HG03025 (cell line): ENCODE results near the gene NOTCH4.

ENCODE experiments used
- ATAC-seq: cut with Tn5 transposase; IDR thresholded peaks from one replicate; pipeline ENCODE4 v1.9.1; 2021; ENCODE audit warnings: mild to moderate bottlenecking, moderate library complexity; ENCODE audit not compliant: unreplicated experiment, low FRiP score

NOTCH4 gene

GRCh38 chr6:32167761-32168262 lies 56.1 kb downstream of the NOTCH4 start:
- no peak for ATAC-seq

DNA sequence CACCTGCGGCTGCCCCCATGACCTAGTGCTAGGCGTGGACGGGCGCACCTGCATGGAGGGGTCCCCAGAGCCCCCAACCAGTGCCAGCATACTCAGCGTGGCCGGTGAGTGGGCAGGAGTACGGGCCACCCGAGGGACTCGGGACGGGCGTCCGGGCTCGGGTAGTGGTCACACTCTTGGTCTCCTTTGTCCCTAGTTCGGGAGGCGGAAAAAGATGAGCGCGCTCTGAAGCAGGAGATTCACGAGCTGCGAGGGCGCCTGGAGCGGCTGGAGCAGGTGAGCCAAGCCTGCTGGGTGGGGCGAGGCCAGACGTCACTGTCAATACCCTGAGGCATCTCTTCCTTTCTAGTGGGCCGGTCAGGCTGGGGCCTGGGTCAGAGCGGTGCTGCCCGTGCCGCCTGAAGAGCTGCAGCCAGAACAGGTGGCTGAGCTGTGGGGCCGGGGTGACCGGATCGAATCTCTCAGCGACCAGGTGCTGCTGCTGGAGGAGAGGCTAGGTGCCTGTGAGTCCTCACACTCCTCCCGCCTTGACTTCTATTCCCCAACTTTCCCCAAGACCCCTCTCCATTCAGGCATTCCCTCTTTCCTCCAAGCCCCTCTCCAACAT lies 56.6 kb downstream of the NOTCH4 start:
- no peak for ATAC-seq

DNA sequence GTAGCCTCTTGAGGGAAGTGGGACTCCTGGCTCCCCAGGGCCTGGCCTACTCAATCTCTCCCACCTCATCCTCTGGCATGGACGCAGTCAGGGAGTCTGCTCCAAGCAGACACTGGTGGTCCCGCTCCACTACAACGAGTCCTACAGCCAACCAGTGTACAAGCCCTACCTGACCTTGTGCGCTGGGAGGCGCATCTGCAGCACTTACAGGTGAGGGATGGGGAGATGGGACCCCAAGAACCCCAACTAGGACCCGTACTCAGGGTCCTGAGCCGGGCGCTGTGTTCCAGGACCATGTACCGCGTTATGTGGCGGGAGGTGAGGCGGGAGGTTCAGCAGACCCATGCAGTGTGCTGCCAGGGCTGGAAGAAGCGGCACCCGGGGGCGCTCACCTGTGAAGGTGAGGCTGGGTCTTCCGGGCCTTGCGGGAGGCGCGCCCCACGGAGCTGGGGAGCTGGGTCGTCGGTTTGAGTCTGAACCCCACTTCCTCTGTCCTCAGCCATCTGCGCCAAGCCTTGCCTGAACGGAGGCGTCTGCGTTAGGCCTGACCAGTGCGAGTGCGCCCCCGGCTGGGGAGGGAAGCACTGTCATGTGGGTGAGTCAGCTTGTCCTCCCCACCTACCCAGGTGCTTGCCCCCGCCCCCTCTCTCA lies 57.3 kb downstream of the NOTCH4 start:
- ATAC-seq: no peak

DNA sequence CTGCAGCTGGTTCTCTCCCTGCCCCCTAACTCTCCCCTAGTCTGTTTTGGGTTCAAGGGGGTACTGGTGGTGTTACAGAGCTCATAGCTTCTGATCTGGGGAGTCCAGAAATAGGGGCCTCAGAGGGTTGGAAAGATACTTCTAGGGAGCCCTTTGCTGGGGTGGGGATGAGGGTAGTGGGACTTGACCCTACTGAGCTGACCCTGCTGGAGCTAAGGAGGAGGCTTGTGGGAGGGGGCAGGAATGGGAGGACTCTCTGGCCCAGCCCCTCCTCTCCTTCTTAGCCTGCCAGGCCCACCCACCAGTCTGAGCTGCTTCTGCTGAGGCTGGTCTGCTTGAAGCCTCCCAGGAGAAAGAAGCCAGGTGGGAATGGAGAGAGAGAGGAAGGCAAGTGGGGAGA lies 59.6 kb downstream of the NOTCH4 start, which contains the start of gene EGFL8:
Gene EGFL8, plus strand, starts transcription at position 301 of the 400 bp plus-strand sequence. CDS start 1,571 bp downstream, outside the sequence.
- no peak for ATAC-seq

GRCh38 chr6:32163559-32164258 lies 60.2 kb downstream of the NOTCH4 start:
- no peak for ATAC-seq

DNA sequence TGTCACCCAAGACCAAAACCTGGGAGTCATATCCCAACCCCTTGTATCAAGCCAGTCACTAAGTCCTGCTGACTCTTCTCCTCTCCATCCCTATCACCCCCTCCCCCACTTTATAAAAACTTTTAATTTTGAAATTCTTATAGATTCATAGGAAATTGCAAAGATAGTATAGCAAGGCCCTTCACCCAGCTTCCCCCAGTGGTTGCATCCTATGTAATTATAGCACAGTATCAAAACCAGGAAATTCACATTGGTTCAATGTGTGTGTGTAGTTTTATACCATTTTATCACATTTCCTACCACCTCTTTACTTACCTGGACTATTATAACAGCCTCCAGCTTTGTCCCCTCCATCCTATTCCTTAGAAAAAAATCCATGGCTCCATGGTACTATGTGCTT lies 65.8 kb downstream of the NOTCH4 start:
- ATAC-seq: no peak

DNA sequence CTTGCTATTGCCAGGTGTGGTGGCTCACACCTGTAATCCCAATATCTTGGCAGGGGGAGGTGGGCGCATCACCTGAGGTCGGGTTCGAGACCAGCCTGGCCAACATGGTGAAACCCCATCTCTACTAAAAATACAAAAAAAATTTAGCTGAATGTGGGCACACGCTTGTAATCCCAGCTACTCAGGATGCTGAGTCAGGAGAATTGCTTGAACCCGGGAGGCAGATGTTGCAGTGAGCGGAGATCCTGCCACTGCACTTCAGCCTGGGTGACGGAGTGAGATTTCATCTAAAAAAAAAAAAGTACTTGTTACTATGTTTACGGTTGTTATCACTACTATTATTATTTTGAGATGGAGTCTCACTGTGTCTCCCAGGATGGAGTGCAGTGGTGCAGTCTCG lies 67.0 kb downstream of the NOTCH4 start:
- ATAC-seq: no peak

GRCh38 chr6:32154514-32155161 lies 69.2 kb downstream of the NOTCH4 start:
- no peak for ATAC-seq

DNA sequence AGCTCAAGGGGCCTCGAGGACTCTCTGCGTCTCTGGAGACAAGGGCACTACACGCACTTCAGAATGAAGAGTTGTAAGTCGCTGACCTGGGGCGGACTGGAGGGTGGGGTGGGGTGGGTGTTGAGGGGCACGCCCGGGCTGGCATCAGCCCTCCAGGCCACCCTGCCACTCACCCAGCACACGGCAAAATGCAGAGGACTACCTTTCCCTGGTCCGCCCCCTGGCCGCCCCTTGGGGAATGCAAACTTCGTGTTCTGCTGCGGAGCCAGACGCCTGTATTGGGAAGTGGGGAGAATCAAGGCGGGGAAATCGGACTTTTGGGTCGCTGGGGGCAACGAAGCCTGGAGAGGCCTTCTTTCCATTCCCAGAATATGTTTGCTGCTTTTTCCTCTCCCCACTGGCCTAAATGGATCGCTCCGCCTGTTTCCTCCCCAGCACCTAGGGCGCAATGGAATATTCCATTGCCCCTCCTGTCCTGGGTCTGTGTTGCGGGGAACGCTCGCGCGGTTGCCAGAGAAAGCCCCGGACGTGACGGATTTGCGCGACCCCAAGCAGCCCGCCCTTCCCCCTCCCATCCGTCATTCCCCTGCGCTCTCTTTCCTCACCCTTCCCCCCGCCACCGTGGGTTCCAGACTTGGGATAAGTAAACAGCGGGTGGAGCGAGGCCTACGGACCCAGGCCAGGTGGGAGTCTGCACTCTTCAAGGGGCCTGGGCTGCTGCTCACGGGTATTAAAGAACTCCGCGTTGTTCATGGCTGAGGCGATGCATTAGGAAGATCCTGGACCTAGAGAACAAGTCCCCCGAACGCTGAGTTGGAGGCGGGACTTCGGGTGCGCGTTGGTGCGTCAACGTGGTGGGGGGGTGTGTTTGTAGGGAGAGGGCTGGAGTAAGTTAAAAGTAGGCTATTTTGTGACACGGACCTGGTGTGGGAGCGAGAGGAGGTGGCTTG lies 70.0 kb downstream of the NOTCH4 start, which contains the start of gene PPT2:
Gene PPT2, plus strand, starts transcription at position 578 of the 950 bp plus-strand sequence. CDS start 454 bp downstream, outside the sequence.
- no peak for ATAC-seq

- no peak for ATAC-seq
Observed at GRCh38 chr6:32152769-32153563, 70.9 kb downstream of the NOTCH4 start.

- ATAC-seq: no peak
Observed at GRCh38 chr6:32151863-32152768, 71.8 kb downstream of the NOTCH4 start, which contains the start of gene PRRT1. Gene PRRT1 (minus strand): TSS chr6:32151939. CDS start chr6:32151827, 112 bp downstream.

DNA sequence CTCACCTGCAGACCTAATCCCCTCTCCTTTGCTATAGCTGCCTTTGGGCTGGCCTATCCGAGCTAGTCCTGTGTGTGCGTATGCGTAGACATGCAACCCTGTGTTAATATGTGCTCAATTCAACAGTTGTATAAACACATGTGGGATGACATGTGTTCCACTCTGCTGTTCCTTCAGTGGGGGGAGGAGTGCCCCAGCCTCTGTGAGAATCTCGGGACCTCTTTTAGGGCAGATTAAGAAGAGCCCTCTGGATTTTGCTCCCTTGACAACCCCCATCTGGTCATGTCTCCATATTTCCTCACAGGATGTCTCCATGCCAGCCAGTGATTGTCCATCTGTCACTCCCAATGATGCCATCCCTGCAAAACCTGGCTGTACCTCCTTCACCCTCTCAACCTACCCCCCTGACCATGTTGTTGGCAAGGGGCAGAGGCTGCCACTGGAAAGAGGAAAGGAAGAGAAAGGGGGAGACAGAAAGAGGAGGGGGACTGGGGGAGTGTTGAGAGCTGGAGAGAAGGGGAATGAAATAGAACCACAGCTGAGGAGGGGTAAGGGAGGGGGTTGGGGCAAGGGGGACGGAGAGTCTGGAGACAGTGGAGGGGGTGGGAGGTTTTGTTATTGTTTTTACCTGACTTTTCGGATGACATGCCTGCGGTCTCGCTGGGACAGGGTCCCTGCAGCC lies 72.5 kb downstream of the NOTCH4 start:
- ATAC-seq: no peak

GRCh38 chr6:32149932-32150870 lies 73.7 kb downstream of the NOTCH4 start:
- no peak for ATAC-seq

GRCh38 chr6:32149092-32149755 lies 74.6 kb downstream of the NOTCH4 start:
- ATAC-seq: no peak

GRCh38 chr6:32148289-32149091 lies 75.4 kb downstream of the NOTCH4 start:
- ATAC-seq: no peak
